GM21717 (cell line): ENCODE results near the gene HOXA10.

Source experiments
- ATAC-seq: cut with Tn5 transposase; IDR thresholded peaks from one replicate; pipeline ENCODE4 v1.9.1; 2021; ENCODE audit warnings: mild to moderate bottlenecking, moderate library complexity; ENCODE audit not compliant: unreplicated experiment

Gene HOXA10

GRCh38 chr7:27173956-27174873 is at the start of gene HOXA10:
HOXA10 (minus strand) TSS chr7:27174320; CDS start chr7:27174306, 14 bp downstream.
- no peak for ATAC-seq

DNA sequence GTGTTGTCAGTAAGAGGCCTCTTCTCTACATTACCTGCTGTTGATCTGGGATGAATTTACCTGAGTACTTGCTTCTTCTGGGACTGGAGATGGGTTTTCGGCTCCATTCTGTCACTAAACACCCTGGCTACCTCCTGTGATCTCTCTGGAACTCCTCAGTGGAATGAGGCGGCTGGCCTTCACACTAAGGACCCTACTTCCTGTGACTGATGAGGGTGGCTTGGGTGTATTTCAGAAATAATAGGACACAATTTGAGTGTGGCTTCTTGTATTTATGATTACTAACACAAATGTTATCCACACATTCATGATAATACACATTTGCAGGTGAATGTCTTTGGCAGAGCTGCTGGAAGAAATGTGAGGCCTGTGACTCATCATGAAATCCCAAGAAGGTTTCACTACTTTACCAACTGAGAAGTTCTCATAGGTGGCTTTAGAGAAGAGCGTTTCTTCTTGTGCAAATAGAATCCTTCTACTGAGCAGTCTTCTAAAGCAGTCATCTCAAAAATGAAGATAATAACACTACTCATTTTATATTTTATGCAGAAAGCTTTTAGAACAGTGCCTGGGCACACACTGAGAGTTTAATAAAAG is 47.2 kb upstream of the HOXA10 start:
- no peak for ATAC-seq

DNA sequence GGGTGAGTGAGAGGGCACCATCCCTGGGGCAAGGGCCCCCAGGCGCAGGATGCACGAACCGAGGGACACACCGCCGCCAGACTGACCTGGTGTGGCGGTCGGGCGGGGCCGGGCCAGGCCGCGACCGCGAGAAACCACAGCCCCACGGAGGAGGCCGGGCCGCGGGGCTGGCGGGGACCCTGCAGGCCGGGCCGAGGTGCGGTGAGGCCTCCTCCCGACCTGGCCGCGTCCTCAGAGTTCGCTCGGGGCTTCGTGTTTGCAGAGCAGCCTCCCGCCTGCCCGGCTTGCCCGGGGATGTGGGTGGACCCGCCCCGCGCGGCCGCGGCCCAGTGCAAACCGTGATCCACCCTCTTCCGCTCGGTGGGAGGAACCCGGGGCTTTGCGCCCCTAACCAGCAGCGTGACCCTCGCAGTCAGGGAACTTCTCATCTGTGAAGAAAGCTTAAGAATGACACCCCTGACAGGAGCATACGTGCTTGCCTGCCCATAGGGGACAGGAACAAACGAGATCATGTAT is 46.4 kb upstream of the HOXA10 start:
- ATAC-seq, result no peak

DNA sequence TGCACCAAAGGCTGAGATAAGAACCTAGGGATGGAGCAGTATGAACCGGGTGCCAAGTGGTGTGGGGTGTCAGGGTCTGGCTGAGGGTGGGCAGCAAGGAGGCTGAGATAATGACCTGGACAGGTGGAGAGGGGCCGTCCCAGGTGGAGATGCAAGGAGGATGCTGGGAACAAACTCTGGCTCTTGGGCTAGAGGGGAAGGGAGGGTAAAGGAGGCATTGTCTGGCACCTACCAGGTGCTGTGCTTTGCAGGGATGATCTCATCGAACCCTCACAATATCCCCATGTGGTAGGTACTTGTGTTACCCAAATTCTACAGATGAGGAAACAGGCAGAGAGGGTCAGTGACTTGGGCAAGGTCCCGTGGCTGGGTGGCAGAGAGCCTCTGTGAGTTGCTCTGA is 45.7 kb upstream of the HOXA10 start:
- no peak for ATAC-seq

- ATAC-seq, result no peak
These were observed 43.8 kb upstream of the HOXA10 start for GRCh38 chr7:27217951-27218350.

GRCh38 chr7:27215356-27215755 is 41.2 kb upstream of the HOXA10 start:
- no peak for ATAC-seq

- no peak for ATAC-seq
These were observed 40.3 kb upstream of the HOXA10 start for GRCh38 chr7:27214239-27214950.

GRCh38 chr7:27213433-27214238 is 39.5 kb upstream of the HOXA10 start:
- no peak for ATAC-seq

DNA sequence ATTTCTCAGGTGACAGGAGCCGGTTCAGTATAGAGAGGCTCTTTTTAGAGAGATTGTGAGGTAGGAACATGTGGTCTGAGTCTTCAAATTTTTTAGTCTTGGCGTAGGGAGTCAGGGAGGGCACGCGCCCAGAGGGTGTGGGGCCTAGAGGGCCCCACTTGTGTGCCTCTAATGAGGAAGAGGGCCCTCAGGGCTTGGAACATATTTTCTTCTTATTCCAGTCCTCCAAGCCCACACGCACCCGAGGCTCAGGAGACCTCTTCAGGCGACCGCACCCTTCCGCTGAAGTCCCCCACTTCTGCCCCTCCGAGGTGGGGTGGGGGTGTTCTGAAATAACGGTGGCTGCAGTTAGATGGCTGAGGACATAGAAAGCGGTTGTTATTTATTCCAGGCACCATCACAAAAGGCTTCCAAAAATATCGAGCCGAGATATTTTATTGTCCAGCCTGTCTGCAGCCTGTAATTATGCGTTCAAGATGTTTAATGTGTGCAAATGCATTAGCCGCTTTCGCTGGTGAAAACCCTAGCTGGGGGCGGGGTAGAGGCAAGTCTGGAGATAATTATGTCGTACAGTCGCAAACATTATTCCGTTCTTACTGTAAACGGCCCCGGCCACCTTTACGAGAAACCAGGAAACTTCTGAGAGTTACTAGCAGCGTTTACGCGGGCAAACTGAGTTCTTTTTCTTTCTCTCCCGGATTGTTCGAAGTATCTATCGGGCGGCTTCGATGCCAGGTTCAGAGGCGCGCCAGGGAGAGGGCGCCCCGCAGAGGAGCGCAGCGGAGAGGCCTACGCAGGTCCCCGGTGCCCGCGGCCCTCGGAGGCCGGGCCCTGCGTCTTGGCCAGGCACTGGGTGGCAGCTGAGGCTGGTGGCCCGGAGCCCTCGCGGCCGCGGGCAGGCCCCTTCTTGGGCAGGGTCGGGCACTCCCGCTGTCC is 38.6 kb upstream of the HOXA10 start:
- no peak for ATAC-seq

- no peak for ATAC-seq
These were observed 37.7 kb upstream of the HOXA10 start for GRCh38 chr7:27211764-27212204.

- ATAC-seq, result no peak
These were observed 36.9 kb upstream of the HOXA10 start for GRCh38 chr7:27211084-27211446.

DNA sequence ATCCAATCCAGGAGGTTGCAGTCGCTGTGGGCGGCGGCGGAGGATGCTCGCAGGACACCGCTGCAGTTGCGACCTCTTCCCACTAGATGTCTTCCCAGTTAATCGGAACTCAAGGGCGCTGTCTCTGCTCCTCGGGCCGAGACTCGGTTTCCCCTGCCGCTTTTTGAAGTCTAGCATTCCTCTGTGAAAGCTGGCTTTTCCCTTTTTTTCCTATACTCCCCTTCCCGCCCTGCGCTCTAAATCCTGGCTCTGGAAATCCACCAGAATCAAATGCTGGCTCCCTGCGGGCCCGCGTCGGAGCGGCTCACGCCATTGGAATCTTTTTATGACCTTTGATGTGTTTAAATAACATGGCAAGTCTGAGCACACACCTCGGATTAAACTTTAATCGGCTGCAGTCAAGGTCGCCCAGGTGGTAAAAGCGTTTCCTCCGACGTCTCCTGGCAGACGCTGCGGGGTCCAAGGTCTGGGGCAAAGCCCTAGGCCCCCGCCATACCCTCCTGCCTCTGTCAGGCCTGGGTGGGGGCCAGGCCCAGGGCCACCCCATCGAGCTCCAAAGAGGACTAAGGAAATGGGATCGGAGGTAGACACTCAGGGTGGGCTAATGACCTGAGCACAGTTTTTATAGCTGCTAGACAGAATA is 36.4 kb upstream of the HOXA10 start:
- no peak for ATAC-seq

- ATAC-seq, result no peak
These were observed 35.9 kb upstream of the HOXA10 start for GRCh38 chr7:27209933-27210440.

- no peak for ATAC-seq
These were observed 34.9 kb upstream of the HOXA10 start for GRCh38 chr7:27208998-27209397.

GRCh38 chr7:27207348-27207985 is 33.3 kb upstream of the HOXA10 start:
- ATAC-seq, result no peak

DNA sequence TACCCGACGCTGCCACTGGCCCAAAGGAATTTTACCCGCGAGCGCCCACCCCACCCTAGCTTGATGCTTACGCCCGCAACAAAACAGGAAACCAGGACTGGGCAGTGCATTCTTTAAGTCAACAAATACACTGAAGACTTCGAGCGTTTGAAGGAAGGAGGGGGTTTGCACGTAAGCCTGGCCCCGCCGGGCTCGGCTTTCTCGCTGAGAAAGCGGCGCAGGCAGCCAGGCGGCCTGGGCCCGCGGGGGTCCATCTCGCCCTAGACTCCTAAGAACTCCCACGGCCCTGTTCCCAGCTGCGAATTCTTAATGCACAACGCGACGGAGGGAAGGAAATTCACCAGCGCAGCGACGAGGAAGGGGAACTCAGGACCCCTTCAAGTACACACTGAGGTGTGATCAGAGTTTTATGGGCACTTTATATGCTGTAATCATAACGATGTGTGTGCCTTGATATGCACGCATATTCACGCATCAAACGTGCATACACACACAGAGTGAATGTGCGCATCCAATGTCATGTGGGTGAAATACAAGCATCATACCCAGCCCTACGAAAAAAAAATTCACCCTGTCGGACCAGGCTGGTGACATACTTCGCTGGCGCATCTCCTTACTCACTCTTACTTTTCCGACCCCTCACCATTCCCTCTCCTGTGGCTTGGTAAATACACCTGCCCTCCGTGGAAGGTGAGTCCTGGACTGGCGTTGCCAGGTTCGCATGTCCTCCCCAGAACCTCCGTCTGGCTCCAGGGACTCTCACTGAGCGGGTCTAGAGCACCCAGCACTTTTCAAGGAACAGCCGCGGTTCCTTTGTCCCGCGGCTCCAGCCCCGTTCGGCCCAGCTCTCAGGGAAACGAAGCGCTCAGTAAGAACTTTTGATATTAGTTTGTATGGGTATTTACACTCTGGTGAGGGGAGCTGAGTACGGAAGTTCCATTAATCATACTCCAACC is 31.5 kb upstream of the HOXA10 start:
- no peak for ATAC-seq

- ATAC-seq, result no peak
These were observed 30.8 kb upstream of the HOXA10 start for GRCh38 chr7:27204851-27205322.
